Natural killer cell (primary cell): Measurements from ENCODE around the gene FTSJ3. TPM values are rescaled to one million over a fixed set of nuclear protein-coding genes. Genes with fewer than 3 reads are reported as not detected.

Experiments
- ATAC-seq, 3 donors: fragments of 150-1000 bp in 2 of 3; fragments of 200-7000 bp in 1 of 3; cut with Tn5 transposase; 1 replicate in 1 of 3; 2 replicates in 2 of 3; pipeline ENCODE4 v1.10.0; 2021; ENCODE audit warnings: mild to moderate bottlenecking in 2 of 3, moderate library complexity in 2 of 3
- DNase-seq, 2 donors: peaks; one replicate each; pipeline versions ENCODE4 v3.0.0 to v3.0.0-alpha.2; 2013 to 2021; ENCODE audit warnings: mixed read lengths in 1 of 2
- H3K27ac ChIP-seq: one replicate; pipeline ENCODE4 v1.5.1; 2013; ENCODE audit warnings: mild to moderate bottlenecking, low read length
- H3K27me3 ChIP-seq: one replicate; pipeline ENCODE4 v1.6.1; 2013; ENCODE audit warnings: low read length; ENCODE audit not compliant: control insufficient read depth, insufficient read depth
- H3K36me3 ChIP-seq: one replicate; pipeline ENCODE4 v1.6.1; 2013; ENCODE audit warnings: low read length; ENCODE audit not compliant: control insufficient read depth, insufficient read depth
- H3K4me1 ChIP-seq: one replicate; pipeline ENCODE4 v1.6.1; 2013; ENCODE audit warnings: low read length; ENCODE audit not compliant: control insufficient read depth, insufficient read depth
- H3K4me3 ChIP-seq: one replicate; pipeline ENCODE4 v1.5.1; 2013; ENCODE audit warnings: low read length
- H3K9me3 ChIP-seq: one replicate; pipeline ENCODE4 v1.6.1; 2013; ENCODE audit warnings: low read length; ENCODE audit not compliant: control insufficient read depth, insufficient read depth
- H3K27ac Mint-ChIP-seq, 2 donors: one replicate each; pipeline ENCODE4 v1.8.0; 2022; ENCODE audit warnings: mild to moderate bottlenecking in 2 of 2, mixed read lengths in 2 of 2, moderate library complexity in 1 of 2
- H3K27me3 Mint-ChIP-seq, 2 donors: one replicate each; pipeline ENCODE4 v1.8.0; 2022; ENCODE audit warnings: low read depth in 2 of 2, mixed read lengths in 2 of 2
- H3K36me3 Mint-ChIP-seq: one replicate; pipeline ENCODE4 v1.8.0; 2022; ENCODE audit warnings: mixed read lengths
- H3K4me1 Mint-ChIP-seq, 2 donors: one replicate each; pipeline ENCODE4 v1.8.0; 2022; ENCODE audit warnings: mixed read lengths in 2 of 2
- H3K4me3 Mint-ChIP-seq: one replicate; pipeline ENCODE4 v1.8.0; 2022; ENCODE audit warnings: mild to moderate bottlenecking, moderate library complexity, mixed read lengths
- H3K9me3 Mint-ChIP-seq, 2 donors: one replicate each; pipeline ENCODE4 v1.8.0; 2022; ENCODE audit warnings: mixed read lengths in 2 of 2
- WGBS: methylation state at CpG from one replicate; pipeline ENCODE4 v1.1.7; 2013; ENCODE audit warnings: missing lambda C conversion rate; ENCODE audit not compliant: insufficient coverage; 5-methylcytosine and 5-hydroxymethylcytosine counted together
- intact Hi-C: fragments of 100-400 bp; cut with micrococcal nuclease; formaldehyde crosslinking; loops from one replicate; pipeline ENCODE4 v1.14.2; 2022
- total RNA-seq, 4 donors: library from RNA; stranded (reverse); fragments of 120-200 nt in 1 of 4; gene quantifications; one replicate each; pipeline versions ENCODE4 v1.2.3 to v1.2.4, GENCODE V29; 2013 to 2022
- TF ChIP-seq, protein P1 (sequence below): fragments of 200-600 bp; IDR thresholded peaks from one replicate; pipeline ENCODE4 v1.8.0; 2022; ENCODE audit warnings: antibody characterized with exemption

The FTSJ3 gene
- total RNA-seq, 3 donors from 2014 or later (not counting 1 experiment from before 2014, with no cell fraction given) = 35.2 to 53.5 (median 51.6) TPM

DNA sequence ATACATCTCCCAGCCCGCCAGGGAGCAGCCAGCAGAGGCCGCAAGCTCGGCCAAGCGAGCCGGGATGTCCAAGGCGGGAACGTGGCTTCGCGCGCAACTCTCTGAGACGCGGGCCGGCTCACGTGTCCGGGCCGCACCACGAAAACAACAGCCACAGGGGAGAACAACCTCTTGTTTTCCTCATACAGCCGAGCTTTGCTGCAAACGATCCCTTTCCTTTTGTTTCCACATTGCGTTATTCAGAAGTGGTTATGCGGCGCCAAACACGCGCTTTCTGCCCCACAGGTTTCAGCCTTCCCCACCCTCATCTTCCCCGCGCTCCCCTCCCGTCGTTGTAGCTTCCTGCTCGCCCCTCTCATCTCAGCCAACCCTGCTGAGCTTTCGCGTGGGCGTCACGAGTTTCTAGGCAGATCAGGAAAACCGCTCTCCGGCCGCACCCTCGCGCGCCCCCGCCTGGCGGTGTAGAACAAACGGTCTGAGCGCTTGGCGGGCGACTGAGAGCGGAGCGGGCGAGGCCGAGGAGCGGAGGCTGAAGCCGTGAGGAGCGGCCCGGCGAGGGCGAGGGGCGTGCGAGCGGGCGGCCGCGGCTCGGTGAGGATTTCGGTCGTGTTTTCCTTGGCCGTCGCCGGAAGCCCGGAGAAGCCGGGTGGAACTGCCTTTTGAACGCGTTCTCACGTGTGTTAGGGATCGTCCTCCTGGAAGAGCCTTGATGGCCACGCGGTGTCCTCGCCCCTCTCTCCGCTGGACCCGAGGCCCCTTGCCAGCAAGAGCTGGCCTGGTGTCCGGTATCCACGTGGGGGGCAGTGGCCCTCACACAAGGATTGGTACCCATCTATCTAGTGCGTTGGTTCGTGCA is 21.6 kb upstream of the FTSJ3 start:
- Histone ChIP-seq H3K27me3 (no peaks in the 10 kb centered on the region), H3K36me3 (no peaks in the 10 kb centered on the region), H3K4me1 (peaks cover 16% of the 10 kb centered on the region), H3K4me3 (peak overlapping the region; percentile 36), H3K27ac (peak overlapping the region; percentile 70), H3K9me3 (no peaks in the 10 kb centered on the region)
- Mint-ChIP-seq H3K27me3 (no peaks in the 10 kb centered on the region), H3K4me1 (peaks cover 20 to 21% of the 10 kb centered on the region in 2 donors), H3K27ac (peak overlapping the region; percentile 88 to 90), H3K4me3 (peak overlapping the region; percentile 81), H3K36me3 (no peaks in the 10 kb centered on the region), H3K9me3 (no peaks in the 10 kb centered on the region)
- ATAC-seq = peak; percentile 95 to 98 (median 97)
- intact Hi-C loops = no loop called here
- TF ChIP-seq, protein P1, sequence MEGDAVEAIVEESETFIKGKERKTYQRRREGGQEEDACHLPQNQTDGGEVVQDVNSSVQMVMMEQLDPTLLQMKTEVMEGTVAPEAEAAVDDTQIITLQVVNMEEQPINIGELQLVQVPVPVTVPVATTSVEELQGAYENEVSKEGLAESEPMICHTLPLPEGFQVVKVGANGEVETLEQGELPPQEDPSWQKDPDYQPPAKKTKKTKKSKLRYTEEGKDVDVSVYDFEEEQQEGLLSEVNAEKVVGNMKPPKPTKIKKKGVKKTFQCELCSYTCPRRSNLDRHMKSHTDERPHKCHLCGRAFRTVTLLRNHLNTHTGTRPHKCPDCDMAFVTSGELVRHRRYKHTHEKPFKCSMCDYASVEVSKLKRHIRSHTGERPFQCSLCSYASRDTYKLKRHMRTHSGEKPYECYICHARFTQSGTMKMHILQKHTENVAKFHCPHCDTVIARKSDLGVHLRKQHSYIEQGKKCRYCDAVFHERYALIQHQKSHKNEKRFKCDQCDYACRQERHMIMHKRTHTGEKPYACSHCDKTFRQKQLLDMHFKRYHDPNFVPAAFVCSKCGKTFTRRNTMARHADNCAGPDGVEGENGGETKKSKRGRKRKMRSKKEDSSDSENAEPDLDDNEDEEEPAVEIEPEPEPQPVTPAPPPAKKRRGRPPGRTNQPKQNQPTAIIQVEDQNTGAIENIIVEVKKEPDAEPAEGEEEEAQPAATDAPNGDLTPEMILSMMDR = peak; percentile 82
- 30% methylated on average over 82 of the region's 82 CpGs for WGBS
- peak; percentile 96 for DNase-seq

DNA sequence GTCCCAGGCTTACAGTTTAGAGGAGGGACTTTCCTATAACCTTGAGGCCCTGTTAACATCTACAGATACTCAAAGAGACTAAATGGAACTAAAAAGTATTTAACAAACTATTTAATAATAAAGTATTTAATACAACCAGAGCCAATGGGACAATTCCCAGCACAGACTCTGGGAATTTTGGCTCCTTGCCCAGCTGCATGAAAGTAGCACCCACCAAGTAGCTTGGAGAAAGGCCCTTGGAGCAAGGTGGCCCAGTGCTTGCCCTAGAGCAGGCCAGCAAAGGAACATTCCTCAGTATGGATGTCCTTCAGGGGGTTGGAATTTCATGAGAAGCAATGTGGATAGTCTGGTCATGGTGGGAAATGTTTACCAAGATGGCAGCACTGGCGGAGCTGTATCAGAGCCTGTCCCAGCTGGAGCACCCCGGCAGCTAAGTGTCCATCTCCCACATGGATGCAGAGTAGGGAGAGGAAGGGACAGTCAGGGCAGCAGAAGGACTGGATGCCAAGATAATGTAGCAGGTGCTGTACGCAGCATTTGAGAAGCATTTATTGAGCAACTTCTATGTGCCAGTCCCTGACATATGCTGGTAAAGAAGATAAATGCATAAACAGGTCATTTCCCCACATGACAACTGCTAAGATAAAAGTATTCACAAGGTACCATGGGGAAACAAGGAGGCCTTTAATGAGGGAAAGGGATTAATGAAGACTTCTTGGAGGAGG is 20.2 kb upstream of the FTSJ3 start:
- Mint-ChIP-seq H3K9me3 (no peaks in the 10 kb centered on the region), H3K4me1 (peaks cover 27 to 30% of the 10 kb centered on the region in 2 donors), H3K36me3 (no peaks in the 10 kb centered on the region), H3K27ac (peak overlapping the region; percentile 88 to 90), H3K4me3 (peak overlapping the region; percentile 82), H3K27me3 (no peaks in the 10 kb centered on the region)
- TF ChIP-seq, protein P1 = no peak
- Histone ChIP-seq H3K27ac (no peak overlapping the region), H3K36me3 (no peaks in the 10 kb centered on the region), H3K4me1 (peaks cover 26% of the 10 kb centered on the region), H3K4me3 (no peak overlapping the region), H3K9me3 (no peaks in the 10 kb centered on the region), H3K27me3 (no peaks in the 10 kb centered on the region)
- DNase-seq (peak in 1 of 2 donors; percentile 4), ATAC-seq (no peak)
- WGBS = 67% methylated on average over 3 of the region's 3 CpGs
- intact Hi-C loops = no loop called here

DNA sequence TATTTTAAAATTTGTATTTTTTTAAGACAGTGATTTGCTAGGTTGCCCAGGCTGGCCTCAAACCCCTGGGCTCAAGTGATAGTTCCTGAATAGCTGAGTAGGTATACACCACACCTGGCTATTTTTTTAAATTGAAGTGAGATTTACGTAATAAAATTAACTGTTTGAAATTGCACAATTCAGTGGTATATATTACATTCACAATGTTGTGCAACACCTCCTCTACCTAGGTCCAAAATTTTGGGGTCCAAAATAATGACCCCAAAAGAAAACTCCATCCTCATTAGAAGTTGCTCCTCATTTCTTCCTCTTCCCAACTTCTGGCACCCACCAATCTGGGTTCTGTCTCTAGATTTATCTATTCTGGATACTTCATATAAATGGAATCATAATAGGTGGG is 18.0 kb upstream of the FTSJ3 start:
- no peak overlapping the region for H3K4me3 ChIP-seq
- Mint-ChIP-seq H3K27ac (no peak overlapping the region), H3K9me3 (no peaks in the 10 kb centered on the region), H3K4me1 (peaks cover 42 to 47% of the 10 kb centered on the region in 2 donors), H3K4me3 (no peak overlapping the region), H3K36me3 (no peaks in the 10 kb centered on the region), H3K27me3 (no peaks in the 10 kb centered on the region)
- H3K36me3 ChIP-seq = no peaks in the 10 kb centered on the region
- no peak overlapping the region for H3K27ac ChIP-seq
- intact Hi-C loops = no loop called here
- peaks cover 43% of the 10 kb centered on the region for H3K4me1 ChIP-seq
- no peak for ATAC-seq
- TF ChIP-seq, protein P1 = no peak
- WGBS = no CpG with 5 or more reads among the region's 1 CpG
- no peak for DNase-seq
- H3K27me3 ChIP-seq = no peaks in the 10 kb centered on the region
- H3K9me3 ChIP-seq = no peaks in the 10 kb centered on the region
